ENCODE data around the gene FAM229A.

Gene FAM229A

DNA sequence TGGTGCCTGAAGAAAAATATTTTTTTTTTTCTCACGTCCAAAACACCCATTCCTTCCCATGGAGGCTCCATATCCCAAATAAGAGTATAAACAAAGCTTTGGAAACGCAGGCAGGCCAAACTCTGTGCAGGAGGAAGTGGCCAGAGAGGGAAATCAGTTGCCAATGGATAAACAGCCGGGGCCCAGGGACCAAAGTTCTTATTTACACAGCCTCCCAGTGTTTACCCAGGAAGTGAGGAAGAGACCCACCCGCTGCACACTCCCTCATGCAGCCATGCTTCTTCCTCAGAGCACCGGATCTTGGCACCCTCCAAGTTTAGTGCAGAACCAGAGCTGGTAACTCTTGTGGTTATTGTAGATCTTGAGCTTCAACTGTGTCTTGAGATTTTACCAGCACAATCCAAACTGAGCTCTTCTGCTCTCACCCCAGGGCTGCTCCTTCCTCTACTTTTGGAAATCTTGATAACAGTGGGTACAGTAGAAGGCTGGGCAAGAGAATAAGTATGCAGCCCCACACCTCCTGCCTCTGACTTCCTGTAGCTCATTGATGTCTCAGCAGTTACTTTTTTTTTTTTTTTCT, 40.5 kb downstream of the FAM229A start:
- DNase-seq = no peak

DNA sequence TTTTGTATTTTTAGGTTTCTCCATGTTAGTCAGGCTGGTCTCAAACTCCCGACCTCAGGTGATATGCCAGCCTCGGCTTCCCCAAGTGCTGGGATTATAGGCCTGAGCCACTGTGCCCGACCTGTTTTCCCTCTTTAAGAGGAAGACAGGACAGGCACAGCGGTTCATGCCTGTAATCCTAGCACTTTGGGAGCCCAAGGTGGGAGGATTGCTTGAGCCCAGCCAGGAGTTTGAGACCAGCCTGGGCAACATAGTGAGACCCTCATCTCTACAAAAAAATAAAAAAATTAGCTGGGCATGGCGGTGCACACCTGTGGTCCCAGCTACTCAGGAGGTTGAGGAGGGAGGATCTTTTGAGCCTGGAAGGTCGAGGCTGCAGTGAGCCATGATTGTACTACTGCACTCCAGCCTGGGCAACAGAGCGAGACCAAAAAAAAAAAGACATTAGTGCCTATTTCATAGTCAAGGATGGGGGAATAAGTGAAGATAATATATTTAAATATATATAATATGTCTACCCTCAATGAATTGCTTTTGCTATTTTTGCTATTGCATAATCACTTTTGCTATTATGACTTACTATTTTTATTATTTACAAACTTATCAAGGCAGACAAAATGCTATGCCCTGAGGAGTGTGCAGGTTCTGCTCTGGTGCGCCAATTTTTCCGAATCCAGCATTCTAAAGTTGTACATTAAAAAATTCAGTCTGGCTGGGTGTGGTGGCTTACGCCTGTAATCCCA, 44.0 kb downstream of the FAM229A start:
- DNase-seq = no peak

GRCh38 chr1:32316903-32317277, 45.4 kb downstream of the FAM229A start:
- no peak for DNase-seq

- DNase-seq = no peak
These were observed 50.4 kb downstream of the FAM229A start for GRCh38 chr1:32311709-32312393.
